Endothelial cell of umbilical vein (primary cell): ENCODE results near the gene ZNG1A. TPM values are rescaled to one million over a fixed set of nuclear protein-coding genes. Genes with fewer than 3 reads are reported as not detected.

Experiments used
- BruUV-seq: library from RNA; stranded (reverse); fragments of 400-500 nt; replicated peaks from 2 replicates; lab custom pipeline; 2021; lab: Mats Ljungman, UMichigan
- CTCF ChIA-PET: fragments of 300-600, 350-600 bp; sonication (Branson Sonifier 250); formaldehyde crosslinking; loops from one replicate; lab custom pipeline; 2021; ENCODE audit warnings: antibody characterized with exemption, inconsistent platforms; lab: Charles Lee
- POLR2A ChIA-PET: fragments of 300-600, 350-600 bp; sonication (Branson Sonifier 250); formaldehyde crosslinking; loops from one replicate; lab custom pipeline; 2021; ENCODE audit warnings: antibody characterized with exemption, inconsistent platforms; lab: Charles Lee
- DNase-seq: peaks from one replicate; pipeline ENCODE4 v3.0.0-alpha.2; 2011; ENCODE audit warnings: low read depth, low spot score
- FAIRE-seq: peaks from 2 replicates; lab custom pipeline; 2011; peaks lifted over from hg19 to GRCh38; lab: Jason Lieb, UNC
- H2AFZ ChIP-seq: 2 replicates; pipeline ENCODE4 v1.6.0; 2012; ENCODE audit warnings: low read depth, low read length, control low read depth, inconsistent platforms
- H3K27ac ChIP-seq: 2 replicates; pipeline ENCODE4 v1.5.1; 2011; ENCODE audit warnings: low read depth, mild to moderate bottlenecking, control low read depth, low read length, moderate library complexity; ENCODE audit not compliant: insufficient read depth
- H3K27me3 ChIP-seq, 2 experiments: 2 replicates each; pipeline versions ENCODE4 v1.6.0 to v1.6.1; 2011; ENCODE audit warnings: low read length in 2 of 2, mixed read lengths in 1 of 2; ENCODE audit not compliant: control insufficient read depth in 2 of 2, insufficient read depth in 2 of 2
- H3K36me3 ChIP-seq, 2 experiments: 2 replicates in 1 of 2; 3 replicates in 1 of 2; pipeline ENCODE4 v1.5.1; 2011; ENCODE audit warnings: low read length in 2 of 2, mild to moderate bottlenecking in 1 of 2, moderate library complexity in 1 of 2; ENCODE audit not compliant: control insufficient read depth in 2 of 2, insufficient read depth in 2 of 2; ENCODE audit errors: extremely low read depth in 1 of 2
- H3K4me1 ChIP-seq: 3 replicates; pipeline ENCODE4 v1.5.1; 2011; ENCODE audit warnings: mild to moderate bottlenecking, low read length; ENCODE audit not compliant: control insufficient read depth, insufficient read depth; ENCODE audit errors: extremely low read depth
- H3K4me2 ChIP-seq: 2 replicates; pipeline ENCODE4 v1.6.1; 2011; ENCODE audit warnings: low read length, control low read depth, mixed read lengths; ENCODE audit not compliant: insufficient read depth
- H3K4me3 ChIP-seq, 3 experiments: fragments of 200-600 bp in 1 of 3; sonication (generic), shearing (Covaris generic) in 1 of 3; replicated peaks in 1 of 3; 2 replicates each; pipeline ENCODE4 v1.5.1; 2011 to 2016; ENCODE audit warnings: control low read depth in 3 of 3, low read length in 3 of 3, mild to moderate bottlenecking in 2 of 3, inconsistent platforms in 1 of 3, low read depth in 1 of 3, moderate library complexity in 1 of 3; ENCODE audit not compliant: insufficient read depth in 1 of 3
- H3K79me2 ChIP-seq: 2 replicates; pipeline ENCODE4 v1.6.0; 2012; ENCODE audit warnings: low read length, inconsistent platforms; ENCODE audit not compliant: control insufficient read depth, insufficient read depth
- H3K9ac ChIP-seq: replicated peaks from 2 replicates; pipeline ENCODE3; 2011; ENCODE audit warnings: low read length, control low read depth; ENCODE audit not compliant: insufficient read depth; ENCODE audit errors: extremely low read depth
- H3K9me1 ChIP-seq: replicated peaks from 3 replicates; pipeline ENCODE4 v1.6.0; 2011; ENCODE audit warnings: mild to moderate bottlenecking, low read length; ENCODE audit not compliant: control insufficient read depth, insufficient read depth; ENCODE audit errors: extremely low read depth
- H3K9me3 ChIP-seq: replicated peaks from 2 replicates; pipeline ENCODE4 v1.5.1; 2012; ENCODE audit warnings: low read length, inconsistent platforms; ENCODE audit not compliant: control insufficient read depth, insufficient read depth
- H4K20me1 ChIP-seq: replicated peaks from 2 replicates; pipeline ENCODE3; 2011; ENCODE audit warnings: mild to moderate bottlenecking, low read length; ENCODE audit not compliant: control insufficient read depth, insufficient read depth; ENCODE audit errors: extremely low read depth
- EZH2 ChIP-seq: IDR thresholded peaks from 2 replicates; pipeline ENCODE4 v1.6.1; 2012; ENCODE audit warnings: borderline replicate concordance, low read depth, mild to moderate bottlenecking, moderate library complexity, low read length, inconsistent platforms; ENCODE audit not compliant: severe bottlenecking
- GATA2 ChIP-seq: IDR thresholded peaks from 2 replicates; pipeline ENCODE4 v1.7.0; 2011; ENCODE audit warnings: low read depth, mild to moderate bottlenecking, moderate library complexity, mixed read lengths, low read length; ENCODE audit not compliant: insufficient read length, insufficient read depth
- JUN ChIP-seq: IDR thresholded peaks from 2 replicates; pipeline ENCODE4 v1.6.1; 2011; ENCODE audit warnings: borderline replicate concordance, low read depth; ENCODE audit not compliant: insufficient read length, insufficient read depth
- MYC ChIP-seq: IDR thresholded peaks from one replicate; pipeline ENCODE4 v1.6.1; 2011; ENCODE audit warnings: mild to moderate bottlenecking, low read depth, low read length
- POLR2A ChIP-seq: IDR thresholded peaks from 2 replicates; pipeline ENCODE4 v1.6.1; 2012; ENCODE audit warnings: low read depth, mild to moderate bottlenecking, control low read depth, low read length
- POLR2AphosphoS5 ChIP-seq: IDR thresholded peaks from 2 replicates; pipeline ENCODE4 v1.6.1; 2012; ENCODE audit warnings: low read depth, mild to moderate bottlenecking, control low read depth, low read length, moderate library complexity; ENCODE audit not compliant: insufficient read depth
- dilution Hi-C: fragments of 300-500 bp; cut with MboI; formaldehyde crosslinking; loops from one replicate; pipeline ENCODE4 v1.15.0; 2019; ENCODE audit warnings: low sequenced_read_pairs; ENCODE audit not compliant: extremely low pct_ligation_motif_present
- intact Hi-C: fragments of 100-400 bp; cut with micrococcal nuclease; formaldehyde crosslinking; loops from one replicate; pipeline ENCODE4 v1.10.0; 2022
- polyA plus RNA-seq, 4 experiments: library from polyadenylated mRNA; depleted of rRNA in 3 of 4; stranded (reverse) in 3 of 4; unstranded in 1 of 4; fragments of >200 nt; gene quantifications; 2 replicates each; pipeline versions ENCODE4 v1.2.1 to v1.2.3, GENCODE V29; 2011 to 2012; ENCODE audit warnings: missing spikeins in 1 of 4
- total RNA-seq: library from RNA; stranded (reverse); gene quantifications from 2 replicates; pipeline ENCODE4 v1.2.3, GENCODE V29; 2021
- TF ChIP-seq, protein P1 (sequence below): IDR thresholded peaks from 2 replicates; pipeline ENCODE4 v1.6.1; 2011; ENCODE audit not compliant: insufficient read depth, insufficient read length
- TF ChIP-seq, protein P2 (sequence below), 2 donors: IDR thresholded peaks; 1 replicate in 1 of 2; 2 replicates in 1 of 2; pipeline ENCODE4 v1.5.1; 2011; ENCODE audit warnings: low read length in 2 of 2, mild to moderate bottlenecking in 2 of 2, moderate library complexity in 2 of 2, control low read depth in 1 of 2, inconsistent platforms in 1 of 2, low read depth in 1 of 2; ENCODE audit not compliant: insufficient read depth in 1 of 2; ENCODE audit errors: extremely low read depth in 1 of 2

ZNG1A gene
- total and polyA plus RNA-seq, 2 donors (not counting 3 experiments of a cell fraction or from before 2014, with no cell fraction given) = 14.3 to 39.8 TPM

DNA sequence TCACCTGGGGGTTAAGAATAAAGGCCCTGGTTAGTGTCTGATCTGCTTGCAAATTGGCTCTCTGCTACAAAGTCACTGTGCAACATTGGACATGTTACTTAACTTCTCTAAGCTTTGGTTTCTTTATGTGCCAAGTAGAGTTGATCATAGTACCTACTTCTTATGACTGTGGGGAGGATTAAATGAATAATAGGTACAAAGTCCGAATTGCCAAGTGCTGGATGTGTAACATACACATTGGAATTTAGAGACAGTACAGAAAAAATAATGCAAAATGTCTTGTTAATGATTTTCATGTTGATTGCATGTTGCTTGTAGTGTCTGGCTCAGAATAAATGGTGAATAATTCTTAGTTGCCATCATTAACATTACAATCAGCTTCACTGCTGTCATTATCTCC, 38.0 kb upstream of the ZNG1A start:
- intact Hi-C loops = no loop called here
- no peak for FAIRE-seq
- TF ChIP-seq POLR2A (no peak), POLR2AphosphoS5 (no peak), GATA2 (no peak), EZH2 (no peak), JUN (no peak)
- TF ChIP-seq, protein P1, sequence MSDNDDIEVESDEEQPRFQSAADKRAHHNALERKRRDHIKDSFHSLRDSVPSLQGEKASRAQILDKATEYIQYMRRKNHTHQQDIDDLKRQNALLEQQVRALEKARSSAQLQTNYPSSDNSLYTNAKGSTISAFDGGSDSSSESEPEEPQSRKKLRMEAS = no peak
- Histone ChIP-seq H3K4me2 (no peak overlapping the region), H3K27ac (no peak overlapping the region), H3K9ac (no peak overlapping the region), H3K27me3 (peaks cover 4 to 31% of the 10 kb centered on the region in 2 experiments), H3K4me1 (peaks cover 3% of the 10 kb centered on the region), H2AFZ (no peak overlapping the region), H3K79me2 (no peaks in the 10 kb centered on the region), H4K20me1 (no peaks in the 10 kb centered on the region), H3K9me1 (no peaks in the 10 kb centered on the region), H3K36me3 (no peaks in the 10 kb centered on the region), H3K4me3 (no peak overlapping the region), H3K9me3 (no peaks in the 10 kb centered on the region)
- CTCF ChIA-PET = no interaction called here
- BruUV-seq = no TSS peak
- POLR2A ChIA-PET = no interaction called here
- no peak for DNase-seq
- dilution Hi-C loops = no loop called here

DNA sequence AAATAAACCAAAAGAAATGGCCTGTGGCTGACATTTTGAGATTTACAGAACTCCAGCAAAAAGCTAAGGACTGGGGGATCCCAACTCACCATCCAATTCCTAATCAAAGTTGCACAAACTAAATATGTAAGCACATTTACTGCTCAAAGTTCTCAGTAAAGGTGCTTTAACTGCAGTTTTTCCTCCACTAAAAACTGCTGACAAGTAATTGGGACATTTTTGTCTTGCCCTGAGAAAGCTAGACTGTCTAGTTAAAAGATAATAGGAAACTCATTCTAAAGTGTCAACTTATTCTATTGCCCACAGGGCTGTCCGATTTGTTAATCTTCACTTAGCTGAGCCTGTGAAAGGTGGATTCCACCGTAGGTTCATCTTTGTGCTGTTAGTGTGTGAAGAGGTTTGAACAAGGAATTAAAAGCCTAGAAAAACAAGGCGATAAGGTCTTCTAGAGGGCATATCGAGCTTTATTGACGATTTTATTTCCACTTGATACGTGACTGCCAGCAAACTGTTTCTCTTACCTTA, 36.8 kb upstream of the ZNG1A start:
- peaks cover 3% of the 10 kb centered on the region for H3K4me1 ChIP-seq
- H3K4me2 ChIP-seq = peak overlapping the region; percentile 56
- no peak overlapping the region for H3K27ac ChIP-seq
- FAIRE-seq (no peak), DNase-seq (no peak)
- no peak overlapping the region for H3K9ac ChIP-seq
- CTCF ChIA-PET = interaction anchor here (1.1 to 2.2 kb wide), 9 partner anchors 9 to 794 kb away, joined by 3 to 24 read pairs (median 7); no protein-coding TSS in a partner anchor
- H3K9me1 ChIP-seq = no peaks in the 10 kb centered on the region
- peak overlapping the region in 1 of 3 experiments; percentile 54 for H3K4me3 ChIP-seq
- dilution Hi-C loops = no loop called here
- H3K79me2 ChIP-seq = no peaks in the 10 kb centered on the region
- no peak overlapping the region for H2AFZ ChIP-seq
- intact Hi-C loops = loop anchor here (2.0 kb wide), 2 partner anchors 91 to 101 kb away; no protein-coding TSS in a partner anchor
- H3K27me3 ChIP-seq = peaks cover 4 to 31% of the 10 kb centered on the region in 2 experiments
- no peaks in the 10 kb centered on the region for H3K36me3 ChIP-seq
- TF ChIP-seq POLR2AphosphoS5 (no peak), MYC (no peak), GATA2 (no peak), JUN (no peak), POLR2A (no peak)
- TF ChIP-seq, protein P2, sequence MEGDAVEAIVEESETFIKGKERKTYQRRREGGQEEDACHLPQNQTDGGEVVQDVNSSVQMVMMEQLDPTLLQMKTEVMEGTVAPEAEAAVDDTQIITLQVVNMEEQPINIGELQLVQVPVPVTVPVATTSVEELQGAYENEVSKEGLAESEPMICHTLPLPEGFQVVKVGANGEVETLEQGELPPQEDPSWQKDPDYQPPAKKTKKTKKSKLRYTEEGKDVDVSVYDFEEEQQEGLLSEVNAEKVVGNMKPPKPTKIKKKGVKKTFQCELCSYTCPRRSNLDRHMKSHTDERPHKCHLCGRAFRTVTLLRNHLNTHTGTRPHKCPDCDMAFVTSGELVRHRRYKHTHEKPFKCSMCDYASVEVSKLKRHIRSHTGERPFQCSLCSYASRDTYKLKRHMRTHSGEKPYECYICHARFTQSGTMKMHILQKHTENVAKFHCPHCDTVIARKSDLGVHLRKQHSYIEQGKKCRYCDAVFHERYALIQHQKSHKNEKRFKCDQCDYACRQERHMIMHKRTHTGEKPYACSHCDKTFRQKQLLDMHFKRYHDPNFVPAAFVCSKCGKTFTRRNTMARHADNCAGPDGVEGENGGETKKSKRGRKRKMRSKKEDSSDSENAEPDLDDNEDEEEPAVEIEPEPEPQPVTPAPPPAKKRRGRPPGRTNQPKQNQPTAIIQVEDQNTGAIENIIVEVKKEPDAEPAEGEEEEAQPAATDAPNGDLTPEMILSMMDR (IDR thresholded peaks at IDR 0.05; ENCODE audit: extremely low read depth in 1 of 2, insufficient read depth in 1 of 2, low read depth in 1 of 2, low read length in 2 of 2) = no peak
- POLR2A ChIA-PET = interaction anchor here (1.5 kb wide), 1 partner anchor 8 kb away, joined by 5 read pairs; no protein-coding TSS in a partner anchor
- H4K20me1 ChIP-seq = no peaks in the 10 kb centered on the region
- no TSS peak for BruUV-seq
- H3K9me3 ChIP-seq = no peaks in the 10 kb centered on the region
